Right hindlimb (tissue), 1 donor: ENCODE measurements around the gene SLC35F3.
"Not testable (repeated sequence)": the region's sequence is repeated elsewhere in the genome, so short reads cannot be mapped to it uniquely, and the experiment has no call there.

Experiments used
- DNase-seq: peaks from one replicate; pipeline ENCODE4 v3.0.0-alpha.2; 2018

SLC35F3 gene

DNA sequence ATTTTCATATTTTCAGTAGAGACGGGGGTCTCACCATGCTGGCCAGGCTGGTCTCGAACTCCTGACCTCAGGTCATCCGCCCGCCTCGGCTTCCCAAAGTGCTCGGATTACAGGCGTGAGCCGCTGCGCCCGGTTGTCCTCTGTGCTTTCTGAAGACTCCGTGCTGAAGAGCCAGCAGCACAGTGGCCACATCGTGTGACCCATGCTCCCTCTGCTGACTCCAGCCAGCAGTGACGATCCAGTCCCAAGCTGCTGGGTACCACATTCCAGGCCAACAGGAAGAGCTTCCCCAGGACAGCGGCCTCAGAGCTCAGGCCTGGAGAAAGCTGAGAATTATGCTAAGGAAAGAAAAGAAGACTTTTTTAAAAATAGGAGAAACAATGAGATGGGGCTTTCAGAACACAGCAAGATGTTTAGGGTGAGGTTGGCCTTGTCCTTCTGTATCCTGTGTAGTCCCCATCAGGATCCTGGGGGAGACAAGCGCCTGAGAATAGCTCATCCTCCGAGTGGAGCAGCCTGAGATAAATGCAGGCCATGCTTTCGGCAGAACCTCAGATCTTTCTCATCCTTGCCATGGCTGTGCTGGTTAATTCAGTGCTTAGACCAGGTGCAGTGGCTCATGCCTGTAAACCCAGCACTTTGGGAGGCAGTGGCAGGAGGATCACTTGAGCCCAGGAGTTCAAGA lies 207.1 kb downstream of the SLC35F3 start:
- DNase-seq = peak; percentile 49

DNA sequence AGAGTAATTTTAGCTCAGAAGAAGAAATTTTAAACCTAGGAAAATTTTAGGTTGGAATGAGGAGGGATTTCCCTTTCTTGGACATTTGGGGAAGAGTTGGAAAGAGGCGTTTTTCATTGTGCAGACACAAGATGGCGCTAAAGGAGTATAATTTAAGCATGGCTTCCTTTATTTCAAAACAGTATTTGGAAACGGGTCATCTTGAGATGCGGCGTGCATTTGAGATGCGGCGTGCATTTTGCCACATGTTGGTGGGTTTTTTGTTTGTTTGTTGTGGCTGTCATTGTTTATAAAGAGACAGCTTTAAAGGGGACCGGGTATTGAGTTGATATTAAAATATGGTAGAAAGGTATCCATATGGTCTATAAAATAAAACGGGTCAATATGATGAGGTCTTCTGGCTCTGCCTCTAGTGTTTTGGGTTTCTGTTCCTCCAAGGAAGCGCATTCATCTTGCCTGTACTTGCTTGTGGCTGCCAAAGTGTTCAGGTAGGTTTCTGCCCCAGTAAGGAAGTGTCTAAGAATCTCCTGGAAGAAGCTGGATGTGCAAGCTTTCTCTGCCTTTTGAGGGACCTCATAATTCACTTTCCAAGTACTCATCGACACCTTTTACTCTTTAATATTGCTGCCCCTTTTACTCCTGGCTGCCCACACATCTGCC lies 210.3 kb downstream of the SLC35F3 start:
- DNase-seq = peak; percentile 28

DNA sequence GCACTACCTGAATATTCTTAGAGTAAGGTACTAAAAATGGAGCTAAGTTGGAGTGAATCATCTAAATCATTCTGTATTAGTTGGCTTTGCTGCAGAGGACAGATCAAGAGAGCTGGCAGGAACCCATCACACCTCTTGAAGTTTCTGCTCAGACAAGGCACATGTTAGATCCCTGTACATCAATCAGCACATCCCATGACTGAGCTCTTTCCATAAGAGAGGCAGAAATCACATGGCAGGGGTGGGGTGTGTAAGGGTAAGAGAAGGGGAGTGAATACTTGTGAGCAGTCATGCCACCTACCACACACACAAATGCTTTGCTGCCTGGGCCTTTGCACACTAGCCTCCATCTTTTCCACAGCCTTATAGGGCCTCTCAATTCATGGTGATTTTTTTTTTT lies 214.4 kb downstream of the SLC35F3 start:
- no peak for DNase-seq

DNA sequence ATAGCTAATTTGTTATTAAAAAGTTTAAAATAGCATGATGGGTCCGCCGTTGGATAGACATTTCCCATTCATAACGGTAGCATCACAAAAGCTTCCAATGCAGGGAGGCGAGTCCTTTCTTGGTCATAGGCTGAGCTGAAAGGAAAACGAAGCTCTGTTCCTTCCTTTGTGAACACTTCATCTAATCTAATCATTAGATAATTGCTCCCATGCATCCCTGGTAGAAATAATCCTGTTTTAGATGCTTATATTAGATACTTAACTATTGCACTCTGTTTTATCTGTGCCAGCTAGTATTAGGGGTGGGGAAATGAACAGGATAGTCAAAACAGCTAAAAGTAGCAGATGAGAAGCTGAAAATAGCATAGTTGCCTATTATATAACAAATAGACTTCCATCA lies 215.0 kb downstream of the SLC35F3 start:
- DNase-seq = no peak

DNA sequence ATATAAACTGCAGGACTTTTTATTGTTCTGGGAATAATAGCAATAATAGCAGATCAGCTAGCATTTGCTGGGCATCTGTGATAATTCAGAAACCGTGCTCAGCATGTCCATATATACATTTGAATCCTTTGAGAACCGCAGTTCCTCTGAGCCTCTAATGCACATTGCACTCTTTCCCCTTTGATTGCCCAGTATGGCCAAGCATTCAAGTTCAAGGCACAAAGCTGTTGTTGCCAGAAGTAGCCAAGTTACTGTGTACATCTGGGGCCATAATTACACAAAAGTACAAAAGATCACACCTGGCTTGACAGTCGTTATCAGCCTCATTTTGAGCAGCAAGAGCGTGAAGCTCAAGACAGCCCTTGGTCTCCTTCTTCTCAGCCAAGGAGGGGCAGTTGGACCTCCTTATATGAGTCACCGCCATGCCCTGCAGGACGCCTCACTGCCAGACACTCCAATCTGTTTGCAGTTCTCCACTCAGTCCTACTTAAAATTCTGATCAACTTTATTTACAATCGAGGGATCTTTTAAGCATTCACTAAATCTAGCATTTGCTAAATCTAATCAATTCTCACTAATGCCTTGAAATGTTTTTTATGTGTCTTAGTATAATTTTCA lies 216.0 kb downstream of the SLC35F3 start:
- DNase-seq = no peak

DNA sequence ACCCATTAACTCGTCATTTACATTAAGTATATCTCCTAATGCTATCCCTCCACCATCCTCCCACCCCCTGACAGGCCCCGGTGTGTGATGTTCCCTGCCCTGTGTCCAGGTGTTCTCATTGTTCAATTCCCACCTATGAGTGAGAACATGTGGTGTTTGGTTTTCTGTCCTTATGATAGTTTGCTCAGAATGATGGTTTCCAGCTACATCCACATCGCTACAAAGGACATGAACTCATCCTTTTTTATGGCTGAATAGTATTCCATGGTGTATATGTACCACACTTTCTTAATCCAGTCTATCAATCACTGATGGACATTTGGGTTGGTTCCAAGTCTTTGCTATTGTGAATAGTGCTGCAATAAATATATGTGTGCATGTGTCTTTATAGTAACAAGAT lies 217.2 kb downstream of the SLC35F3 start:
- DNase-seq = not testable (repeated sequence)

DNA sequence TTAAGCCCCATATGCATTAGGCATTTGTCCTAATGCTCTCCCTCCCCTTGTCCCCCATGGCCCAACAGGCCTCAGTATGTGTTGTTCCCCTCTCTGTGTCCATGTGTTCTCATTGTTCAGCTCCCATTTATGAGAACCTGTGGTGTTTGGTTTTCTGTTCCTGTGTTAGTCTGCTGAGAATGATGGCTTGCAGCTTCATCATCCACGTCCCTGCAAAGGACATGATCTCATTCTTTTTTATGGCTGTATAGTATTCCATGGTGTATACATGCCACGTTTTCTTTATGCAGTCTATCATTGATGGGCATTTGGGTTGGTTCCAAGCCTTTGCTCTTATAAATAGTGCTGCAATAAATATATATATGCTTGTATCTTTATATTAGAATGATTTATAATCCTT lies 218.1 kb downstream of the SLC35F3 start:
- DNase-seq = not testable (repeated sequence)

DNA sequence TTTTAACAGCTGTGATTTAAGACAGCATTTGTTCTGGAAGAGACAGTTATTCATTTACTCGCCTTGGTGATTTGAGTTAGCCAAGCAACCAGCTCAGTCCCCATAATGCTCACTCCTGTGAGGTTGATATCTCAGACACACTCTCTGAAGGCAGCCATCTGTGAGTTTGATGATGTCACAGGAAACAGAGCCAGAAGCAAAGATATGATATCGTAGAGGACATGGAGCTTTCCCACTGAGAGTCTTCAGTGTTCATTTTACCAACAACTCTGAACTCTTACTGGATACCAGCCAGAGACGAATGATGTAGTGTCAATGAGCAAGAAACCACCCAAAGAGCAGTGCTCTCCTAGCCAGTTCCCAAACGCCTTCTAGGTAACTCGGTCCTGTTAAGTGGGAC lies 219.4 kb downstream of the SLC35F3 start:
- DNase-seq = no peak

DNA sequence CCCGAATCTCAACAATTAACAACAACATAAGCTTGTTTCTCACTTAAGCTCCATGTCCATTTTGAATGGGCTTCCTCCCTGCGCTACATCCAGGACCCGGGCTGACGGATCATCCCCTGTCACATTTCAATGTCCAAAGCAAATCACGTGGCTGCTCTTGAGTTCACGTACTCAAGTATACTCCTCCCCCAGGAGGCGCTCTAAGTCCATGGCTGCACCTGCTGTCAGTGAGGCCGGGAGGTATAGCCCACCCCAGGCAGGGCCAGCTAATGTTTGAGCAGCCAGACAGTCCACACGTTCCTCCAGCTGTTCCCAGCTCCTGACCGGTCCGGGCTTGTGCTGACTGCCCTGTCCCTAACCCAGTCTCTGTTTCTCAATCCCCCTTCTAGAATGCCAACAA lies 220.8 kb downstream of the SLC35F3 start:
- no peak for DNase-seq

DNA sequence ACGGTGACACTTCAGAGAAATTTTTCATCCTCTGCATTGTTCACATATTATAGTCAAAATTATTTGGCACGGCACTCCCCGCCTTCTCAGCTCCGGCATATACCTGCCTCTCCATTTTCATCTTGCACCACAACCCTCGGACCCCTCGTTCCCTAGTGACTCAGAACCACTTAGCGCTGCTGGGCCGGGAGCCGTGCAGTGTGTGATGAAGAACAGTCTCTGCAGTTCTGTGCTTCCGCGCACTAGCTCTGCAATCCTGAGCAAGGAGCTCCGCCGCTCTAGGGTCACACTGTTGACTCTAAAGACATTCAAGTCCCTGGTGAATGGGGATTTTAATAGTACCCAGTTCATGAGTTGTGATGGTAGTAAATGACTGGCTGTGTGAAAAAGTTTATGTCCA lies 221.2 kb downstream of the SLC35F3 start:
- no peak for DNase-seq

DNA sequence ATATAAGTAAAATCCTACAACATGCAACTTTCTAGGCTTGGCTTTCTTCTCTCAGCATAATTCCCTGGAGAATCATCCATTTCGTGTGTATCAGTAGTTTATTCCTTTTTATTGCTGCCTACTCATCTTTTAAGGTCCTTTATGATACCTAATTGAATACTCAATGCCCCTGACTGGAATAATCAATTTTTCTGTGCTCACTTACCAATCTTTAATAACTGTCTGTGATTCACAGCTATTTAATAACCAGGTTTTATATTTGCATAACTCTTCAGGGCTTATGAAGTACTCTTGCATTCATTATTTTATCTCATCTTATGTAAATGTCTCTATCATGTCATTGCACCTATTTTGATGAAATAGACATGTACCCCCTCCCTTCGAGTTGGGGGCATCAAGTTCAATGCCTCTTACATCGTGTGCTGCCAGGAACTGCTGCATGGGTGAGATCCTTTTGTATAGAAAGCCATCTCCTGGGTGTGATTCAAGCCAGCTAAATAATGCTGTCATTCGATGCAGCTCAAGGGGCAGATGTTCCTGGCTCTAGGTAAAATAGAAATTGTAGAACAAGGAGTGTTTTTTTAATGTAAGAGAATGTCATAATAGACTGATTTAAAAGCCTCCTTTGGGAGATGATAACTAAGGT lies 222.7 kb downstream of the SLC35F3 start:
- no peak for DNase-seq

DNA sequence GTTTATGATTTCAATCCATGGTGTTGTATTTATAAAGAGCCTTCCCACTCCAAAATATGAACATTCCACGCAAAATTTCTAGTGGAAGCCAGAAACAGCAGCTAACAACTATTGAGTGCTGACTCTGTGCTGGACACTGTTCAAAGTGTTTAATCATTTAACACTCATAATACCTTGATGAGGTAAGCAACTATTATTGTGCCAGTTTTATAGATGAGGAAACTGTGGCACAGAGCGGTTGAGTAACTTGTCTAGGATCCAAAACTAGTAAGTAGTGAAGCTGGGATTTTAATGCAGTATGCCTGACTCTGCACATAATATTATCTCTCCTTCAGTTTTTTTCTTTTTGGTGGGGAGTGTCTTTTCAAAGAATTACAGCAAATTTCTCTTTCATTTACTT lies 228.3 kb downstream of the SLC35F3 start:
- DNase-seq = no peak

DNA sequence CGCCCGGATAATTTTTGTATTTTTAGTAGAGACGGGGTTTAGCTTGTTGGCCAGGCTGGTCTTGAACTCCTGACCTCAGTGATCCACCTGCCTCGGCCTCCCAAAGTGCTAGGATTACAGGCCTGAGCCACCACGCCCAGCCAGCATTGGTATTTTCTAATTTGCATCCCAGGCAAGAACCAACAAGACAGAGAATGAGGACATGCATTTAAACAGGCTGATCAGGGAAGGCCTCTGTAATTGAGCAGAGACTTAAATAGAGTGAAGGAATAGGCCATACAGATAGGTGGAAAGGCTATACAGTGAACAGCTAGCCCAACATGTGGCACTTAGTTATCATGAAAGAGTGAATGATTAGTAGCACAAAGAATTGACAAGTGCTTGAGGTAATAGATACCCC lies 230.4 kb downstream of the SLC35F3 start:
- no peak for DNase-seq

DNA sequence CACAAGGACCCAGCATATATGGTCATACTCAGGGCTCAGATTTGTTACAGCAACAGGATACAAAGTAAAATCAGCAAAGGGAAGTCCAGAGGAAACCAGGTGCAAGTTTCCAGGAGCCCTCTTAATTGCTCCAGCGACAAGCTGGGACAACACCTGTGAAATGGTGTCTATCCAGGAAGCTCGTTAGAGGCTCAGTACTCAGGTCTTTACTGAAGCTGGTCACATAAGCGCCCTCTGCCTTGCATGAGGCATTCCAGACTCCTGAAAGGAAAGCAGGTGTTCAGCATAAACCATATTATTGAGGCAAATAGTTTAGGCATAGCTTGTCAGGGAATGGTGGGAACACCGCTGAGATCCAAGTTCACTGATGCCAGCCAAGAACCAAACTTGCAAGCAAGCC lies 231.0 kb downstream of the SLC35F3 start:
- DNase-seq = no peak

DNA sequence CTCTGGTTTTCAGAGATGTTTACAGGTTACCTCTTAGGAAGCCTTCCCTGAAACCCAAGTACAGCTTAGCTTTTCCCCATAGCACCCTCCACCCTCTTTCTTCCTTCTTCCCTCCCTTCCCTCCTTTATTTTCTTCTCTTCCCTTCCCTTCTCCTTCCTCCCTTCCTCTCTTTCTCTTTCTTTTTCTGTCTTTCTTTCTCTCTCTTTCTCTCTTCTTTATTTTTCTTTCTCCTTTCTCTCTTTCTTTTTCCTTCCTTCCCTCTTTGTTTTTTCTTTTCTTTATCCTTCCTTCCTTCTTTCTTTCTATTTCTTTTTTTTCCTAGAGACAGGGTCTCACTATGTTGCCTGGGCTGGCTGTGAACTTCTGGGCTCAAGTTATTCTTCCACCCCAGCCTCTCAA lies 231.6 kb downstream of the SLC35F3 start:
- no peak for DNase-seq

DNA sequence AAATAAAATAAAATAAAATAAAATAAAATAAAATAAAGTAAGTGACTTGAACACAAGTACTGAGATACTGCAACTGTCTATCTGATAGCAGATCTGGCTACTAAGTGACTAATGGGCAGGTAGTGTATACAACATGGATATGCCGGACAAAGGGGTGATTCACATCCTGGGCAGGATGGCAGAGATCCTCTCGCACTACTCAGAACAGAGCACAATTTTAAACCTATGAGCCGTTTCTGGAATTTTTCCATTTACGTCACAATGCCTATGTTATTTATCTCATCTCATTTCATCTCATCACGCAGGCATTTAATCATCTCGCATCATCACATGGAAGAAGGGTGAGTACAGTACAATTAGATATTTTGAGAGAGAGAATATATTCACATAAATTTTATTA lies 235.5 kb downstream of the SLC35F3 start:
- DNase-seq = no peak

DNA sequence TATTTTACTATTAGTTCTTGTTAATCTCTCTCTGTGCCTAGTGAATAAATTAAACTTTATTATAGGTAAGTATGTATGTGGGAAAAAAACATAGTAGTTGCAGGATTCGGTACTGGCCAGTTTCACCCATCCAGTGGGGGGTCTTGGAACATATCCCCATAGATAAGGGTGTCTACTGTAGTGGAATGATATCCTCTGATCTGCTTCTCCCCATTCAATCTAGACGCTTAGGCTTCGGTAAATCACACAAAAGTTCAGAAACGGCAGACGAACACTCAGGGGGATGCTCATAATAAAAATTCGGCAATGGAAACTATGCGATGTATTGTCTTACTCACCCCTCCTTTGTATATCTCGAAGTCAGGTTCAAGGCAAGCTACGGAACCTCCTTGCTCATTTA lies 235.9 kb downstream of the SLC35F3 start:
- no peak for DNase-seq

DNA sequence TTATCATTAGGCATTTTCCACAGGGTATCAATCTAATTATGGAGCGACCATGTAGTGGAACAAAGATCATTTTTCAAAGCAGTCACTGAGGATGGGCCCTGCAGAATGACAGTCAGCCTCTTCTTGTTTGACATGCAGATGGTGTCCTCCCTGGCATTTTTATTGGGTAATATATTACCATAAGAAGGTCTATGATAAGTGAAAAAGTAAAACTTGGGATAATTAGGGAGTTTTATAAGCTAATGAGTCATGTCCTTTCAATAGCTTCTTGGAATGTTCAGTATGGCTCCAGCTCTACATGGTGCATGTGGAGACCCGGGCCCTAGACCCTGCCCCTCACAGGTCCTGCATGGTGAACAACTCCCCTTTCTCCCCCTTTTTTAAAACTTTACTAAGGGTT lies 236.5 kb downstream of the SLC35F3 start:
- no peak for DNase-seq

DNA sequence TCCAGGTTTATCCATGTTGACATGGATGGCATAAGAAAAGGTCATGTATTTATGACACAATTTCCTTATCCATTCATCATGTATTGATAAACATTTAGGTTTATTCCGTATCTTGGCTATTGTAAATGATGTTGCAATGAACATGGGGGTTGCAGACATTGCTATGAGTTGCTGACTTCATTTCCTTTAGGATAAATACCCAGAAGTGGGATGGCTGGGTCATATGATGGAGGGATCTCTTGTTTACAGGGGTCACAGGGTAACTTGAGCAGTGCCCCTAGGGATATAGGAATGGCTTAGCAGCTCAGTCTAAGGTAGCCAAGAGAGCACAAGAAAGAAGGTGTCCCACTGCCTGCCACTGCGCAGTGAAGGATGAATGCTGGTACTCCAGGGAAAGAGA lies 239.2 kb downstream of the SLC35F3 start:
- no peak for DNase-seq

DNA sequence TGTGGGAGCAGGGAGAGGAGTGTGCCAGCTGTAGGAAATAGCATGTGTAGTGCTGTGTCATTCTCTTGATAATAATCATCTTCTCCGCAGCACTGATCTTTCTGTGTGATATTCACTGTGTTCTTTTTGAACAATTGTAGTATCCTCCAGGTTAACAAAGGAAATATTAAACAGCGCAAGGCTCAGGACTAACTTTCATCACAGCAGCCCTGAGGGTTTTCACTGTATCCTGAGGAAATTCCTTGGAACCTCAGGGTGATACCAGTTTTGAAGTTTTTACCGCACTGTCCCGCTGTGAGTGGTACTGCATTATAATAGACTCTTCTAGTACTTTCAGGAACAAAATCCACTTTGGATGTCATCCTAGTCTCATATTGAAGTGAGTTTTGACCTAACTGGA lies 240.4 kb downstream of the SLC35F3 start:
- DNase-seq = no peak

DNA sequence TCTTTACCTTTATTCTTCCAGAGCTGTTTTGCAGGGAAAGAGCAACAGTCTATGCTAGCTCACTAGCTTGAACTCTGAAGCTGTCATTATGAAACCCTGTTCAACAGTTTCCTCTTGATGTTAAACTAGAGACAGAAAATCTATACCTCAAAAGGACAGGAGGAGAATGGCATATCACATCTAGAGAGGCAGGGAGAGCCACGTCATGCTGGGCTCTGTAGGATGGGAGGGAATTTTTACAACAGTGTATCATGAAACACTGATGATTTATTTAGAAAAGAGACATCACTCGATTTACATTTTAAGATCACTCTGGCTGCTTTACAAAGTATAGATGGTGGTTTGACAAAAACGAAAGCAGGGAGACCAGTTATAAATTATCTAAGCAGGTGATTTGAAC lies 243.9 kb downstream of the SLC35F3 start:
- no peak for DNase-seq

DNA sequence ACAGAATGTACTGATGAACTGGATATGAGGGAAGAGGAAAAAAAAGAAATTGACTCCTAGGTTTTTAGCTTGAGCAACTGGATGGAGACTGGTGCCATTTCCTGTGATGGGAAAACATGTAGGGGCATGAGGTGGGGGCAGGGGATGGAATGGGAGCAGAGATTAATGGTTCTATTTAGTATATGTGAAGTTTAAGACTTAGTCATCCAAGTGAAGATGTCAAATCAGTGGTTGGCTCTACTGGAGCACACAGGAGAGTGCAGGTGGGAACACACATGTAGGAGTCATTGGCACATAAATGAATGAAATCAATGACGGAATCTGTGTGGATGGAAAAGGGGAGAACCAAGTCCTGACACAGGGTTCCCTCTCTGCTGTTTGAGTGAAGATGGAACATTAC lies 244.3 kb downstream of the SLC35F3 start:
- no peak for DNase-seq

DNA sequence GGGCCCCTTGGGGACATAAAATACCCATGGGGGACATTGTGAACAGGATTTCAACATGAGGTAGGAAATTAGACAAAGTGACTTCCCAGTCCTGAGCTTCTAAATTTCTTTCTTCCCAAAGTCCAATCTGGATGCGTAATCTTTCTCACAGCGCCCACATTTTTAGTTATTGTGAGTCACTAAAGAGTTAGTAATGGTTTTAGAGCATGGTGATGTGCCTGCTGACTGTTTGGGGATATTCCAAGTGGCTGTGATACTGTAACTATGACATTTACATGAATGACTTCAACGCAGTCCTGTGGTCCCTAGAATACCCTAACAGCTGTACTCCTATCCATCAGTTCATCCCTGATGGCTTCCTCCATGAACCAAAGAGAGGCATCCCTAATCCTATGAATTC lies 244.7 kb downstream of the SLC35F3 start:
- no peak for DNase-seq

DNA sequence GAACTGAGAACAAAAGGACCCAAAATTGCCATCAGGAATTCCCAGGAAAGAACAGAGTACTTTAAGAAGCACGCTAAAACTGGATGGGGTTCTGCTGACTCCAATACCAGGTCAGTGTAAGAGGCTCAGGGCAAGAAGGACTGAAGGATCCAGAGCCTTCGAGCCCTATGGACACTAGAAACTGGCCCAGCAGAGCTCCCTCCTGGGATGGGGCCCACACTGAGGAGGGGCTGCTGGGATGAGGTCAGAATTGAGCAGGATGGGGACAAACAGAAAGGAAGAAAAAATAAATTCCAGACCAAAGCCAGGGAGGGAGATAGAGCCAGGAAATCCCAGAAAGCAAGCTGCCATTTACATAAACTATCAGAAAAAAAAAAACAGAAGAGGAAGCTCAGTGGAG lies 246.4 kb downstream of the SLC35F3 start:
- DNase-seq = no peak
